HG03432 (cell line): Measurements from ENCODE around the gene KDM6A.
A peak's percentile ranks its signal among the peaks of the same experiment; 100 is the strongest.
"Not testable (repeated sequence)": the region's sequence is repeated elsewhere in the genome, so short reads cannot be mapped to it uniquely, and the experiment has no call there.

Source experiments
- ATAC-seq: cut with Tn5 transposase; IDR thresholded peaks from one replicate; pipeline ENCODE4 v1.9.1; 2021; ENCODE audit warnings: mild to moderate bottlenecking, moderate library complexity; ENCODE audit not compliant: unreplicated experiment

KDM6A gene

GRCh38 chrX:45068569-45068968 is 195.6 kb downstream of the KDM6A start:
- no peak for ATAC-seq

- peak; percentile 53 for ATAC-seq
Observed at GRCh38 chrX:45070116-45071007, 197.4 kb downstream of the KDM6A start.

- not testable (repeated sequence) for ATAC-seq
Observed at GRCh38 chrX:45073011-45073410, 200.0 kb downstream of the KDM6A start.

DNA sequence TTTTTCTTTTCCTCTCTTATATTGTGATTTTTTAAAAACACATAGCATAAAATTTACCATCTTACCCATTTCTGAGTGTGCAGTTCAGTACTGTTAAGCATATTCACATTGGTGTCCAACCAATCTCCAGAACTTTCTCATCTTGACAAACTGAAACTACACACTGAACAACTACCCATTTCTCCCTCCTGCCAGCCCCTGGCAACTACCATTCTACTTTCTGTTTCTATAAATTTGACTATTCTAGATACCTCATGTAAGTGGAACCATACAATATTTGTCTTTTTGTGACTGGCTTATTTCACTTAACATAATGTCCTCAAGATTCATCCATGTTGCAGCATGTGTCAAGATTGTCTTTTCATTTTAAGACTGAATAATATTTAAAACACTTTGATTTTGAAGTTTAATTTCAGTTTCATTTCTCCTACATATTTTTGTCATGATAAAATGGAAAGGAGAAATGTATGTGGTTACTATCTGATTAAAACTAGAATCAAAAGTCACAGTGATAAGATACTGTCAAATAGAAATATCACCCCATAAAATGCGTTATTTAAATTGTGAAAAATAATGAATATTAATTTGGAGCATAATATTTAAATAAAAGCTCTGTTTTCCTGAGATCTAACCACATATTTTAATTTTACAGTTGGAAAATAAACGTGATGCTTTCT is 204.9 kb downstream of the KDM6A start:
- peak; percentile 86 for ATAC-seq

GRCh38 chrX:45083314-45083713 is 210.3 kb downstream of the KDM6A start:
- no peak for ATAC-seq

GRCh38 chrX:45110494-45110893 is 237.5 kb downstream of the KDM6A start:
- no peak for ATAC-seq

DNA sequence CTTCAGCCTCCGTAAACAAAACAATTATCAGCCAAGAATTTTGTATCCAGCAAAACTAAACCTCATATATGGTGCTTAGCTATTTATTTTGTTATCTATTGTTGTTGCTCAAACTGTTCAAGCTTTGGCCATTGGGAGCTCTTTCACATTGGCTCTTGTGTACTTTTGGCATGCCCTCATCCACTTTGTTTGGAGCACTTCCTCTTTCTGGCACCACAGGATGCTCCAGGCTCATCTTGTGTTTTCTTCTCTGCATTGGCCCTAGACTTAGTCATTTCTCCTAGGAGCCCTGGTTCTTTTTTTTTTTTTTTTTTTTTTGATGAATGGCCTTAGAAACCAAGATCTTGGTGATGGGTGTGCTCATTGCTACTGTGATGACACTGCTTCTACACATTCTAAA is 253.2 kb downstream of the KDM6A start:
- ATAC-seq = no peak

DNA sequence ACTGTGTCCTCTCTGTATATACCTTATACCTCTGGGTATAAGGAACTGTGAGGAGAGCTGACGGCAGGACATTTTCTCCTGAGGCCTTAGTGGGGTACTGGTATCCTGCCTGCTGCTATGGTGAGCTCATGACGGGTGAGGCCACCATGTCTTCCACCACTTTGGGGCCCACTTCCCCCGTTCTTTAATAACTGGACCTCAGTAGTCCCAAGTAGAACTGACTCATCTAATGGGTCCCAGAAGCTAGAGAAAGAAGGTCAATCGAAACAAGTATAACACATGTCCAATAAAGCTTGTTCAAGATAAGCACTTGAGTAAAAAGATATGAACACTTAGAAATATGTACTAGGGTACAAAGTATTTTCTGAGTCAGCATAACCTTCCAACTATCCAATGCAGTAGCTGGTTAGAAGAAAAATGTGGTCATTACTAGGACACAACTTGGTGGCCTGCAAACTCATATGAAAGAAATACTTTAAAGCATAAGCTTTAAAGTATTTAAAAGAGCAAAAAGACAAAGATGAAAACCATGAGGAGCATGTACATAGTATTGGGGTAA is 256.0 kb downstream of the KDM6A start:
- no peak for ATAC-seq

- ATAC-seq = no peak
Observed at GRCh38 chrX:45133465-45133864, 260.5 kb downstream of the KDM6A start.

GRCh38 chrX:45134315-45134731 is 261.3 kb downstream of the KDM6A start:
- ATAC-seq = no peak

- no peak for ATAC-seq
Observed at GRCh38 chrX:45134775-45135174, 261.8 kb downstream of the KDM6A start.

DNA sequence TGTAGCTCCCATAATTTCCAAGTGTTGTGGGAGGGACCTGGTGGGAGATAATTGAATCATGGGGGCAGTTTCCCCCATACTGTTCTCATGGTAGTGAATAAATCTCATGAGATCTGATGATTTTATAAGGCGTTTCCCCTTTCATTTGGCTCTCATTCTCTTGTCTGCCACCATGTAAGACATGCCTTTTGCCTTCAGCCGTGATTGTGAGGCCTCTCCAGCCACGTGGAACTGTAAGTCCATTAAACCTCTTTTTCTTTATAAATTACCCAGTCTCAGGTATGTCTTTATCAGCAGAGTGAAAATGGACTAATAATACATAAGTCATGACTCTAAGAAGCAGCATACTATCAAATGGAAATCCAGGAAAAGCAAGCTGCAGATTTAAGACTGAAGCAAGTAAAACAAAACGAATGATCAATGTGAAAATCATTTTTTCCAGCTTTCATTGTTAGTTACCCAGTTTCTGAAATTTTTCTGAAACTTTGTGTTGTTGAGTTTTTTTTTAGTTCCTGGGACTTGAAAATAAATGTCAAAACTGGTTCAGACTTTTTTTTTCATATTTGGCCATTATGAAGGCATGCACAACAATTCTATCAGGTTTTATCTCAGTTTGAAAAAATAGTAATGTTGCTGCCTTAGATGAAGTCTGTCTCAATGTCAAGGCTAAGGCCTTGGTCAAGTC is 262.5 kb downstream of the KDM6A start:
- ATAC-seq = not testable (repeated sequence)

- no peak for ATAC-seq
Observed at GRCh38 chrX:45137531-45137930, 264.5 kb downstream of the KDM6A start.

DNA sequence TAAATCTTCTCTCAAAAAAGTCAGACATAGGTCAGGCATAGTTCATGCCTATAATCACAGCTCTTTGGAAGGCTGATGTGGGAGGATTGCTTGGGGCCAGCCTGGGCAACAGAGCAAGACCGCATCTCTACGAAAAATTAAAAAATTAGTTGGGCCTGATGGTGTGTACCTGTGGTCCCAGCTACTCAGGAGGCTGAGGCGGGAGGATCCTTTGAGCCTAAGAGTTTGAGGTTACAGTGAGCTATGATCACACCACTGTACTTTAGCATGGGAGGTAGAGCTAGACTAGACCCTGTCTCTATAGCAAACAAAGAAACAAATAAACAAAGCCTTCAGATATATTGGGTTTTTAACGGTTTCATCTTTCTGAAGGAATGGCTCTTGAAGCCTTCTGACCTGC is 265.5 kb downstream of the KDM6A start:
- ATAC-seq = no peak

DNA sequence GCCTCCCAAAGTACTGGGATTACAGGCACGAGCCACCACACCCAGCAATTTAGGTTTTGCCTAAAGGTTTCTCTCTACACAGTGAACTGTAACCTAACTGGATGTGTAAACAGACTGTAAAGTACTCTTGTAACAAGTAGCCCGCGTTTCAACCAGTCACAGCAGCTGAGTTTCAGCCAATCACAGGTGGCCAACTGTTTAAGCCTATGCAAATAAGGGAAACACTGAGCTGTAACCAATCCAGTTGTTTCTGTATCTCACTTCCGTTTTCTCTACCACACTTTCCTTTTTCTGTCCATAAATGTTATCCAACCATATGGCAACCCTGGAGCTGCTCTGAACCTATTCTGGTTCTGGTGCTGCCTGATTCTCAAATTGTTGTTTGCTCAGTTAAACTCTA is 267.8 kb downstream of the KDM6A start:
- ATAC-seq = no peak

- no peak for ATAC-seq
Observed at GRCh38 chrX:45142185-45142584, 269.2 kb downstream of the KDM6A start.

DNA sequence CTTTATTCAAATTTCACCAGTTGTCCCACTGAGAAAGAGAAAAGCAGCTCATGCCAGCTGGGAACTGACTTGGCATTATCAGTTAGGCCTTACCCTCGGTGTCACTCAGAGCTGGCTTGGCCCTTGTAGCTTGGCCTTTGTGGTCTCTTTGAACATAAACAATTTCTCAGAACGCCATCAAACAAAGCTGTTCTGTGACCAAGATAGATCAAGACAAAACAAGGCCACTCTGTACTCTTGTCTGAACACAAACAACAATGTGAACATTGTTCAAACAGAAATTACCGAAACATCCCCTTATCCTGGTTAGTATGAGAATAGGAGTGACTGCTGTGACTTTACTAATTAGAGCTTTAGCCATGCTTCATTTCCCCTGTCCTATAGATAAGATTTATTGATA is 270.5 kb downstream of the KDM6A start:
- no peak for ATAC-seq

GRCh38 chrX:45145492-45146215 is 272.7 kb downstream of the KDM6A start:
- no peak for ATAC-seq

DNA sequence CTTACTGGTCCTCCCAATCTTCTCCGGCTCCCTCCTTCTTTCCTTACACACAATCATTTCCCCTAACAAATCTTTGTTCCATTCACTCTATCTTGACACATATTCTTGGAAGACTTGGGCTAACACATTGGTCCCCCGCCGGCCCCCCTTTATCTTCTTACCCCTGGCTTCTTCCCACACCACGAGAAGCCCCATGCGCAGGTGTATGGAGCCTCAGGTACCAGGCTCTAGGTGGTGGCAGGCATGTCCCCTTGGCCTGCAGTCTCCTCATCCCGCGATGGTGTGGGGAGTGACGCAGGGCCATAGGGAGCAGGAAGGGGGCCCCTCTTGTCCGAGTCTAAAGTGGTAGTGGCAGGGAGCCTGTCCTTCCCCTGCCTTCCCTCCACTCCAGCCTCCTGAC is 277.8 kb downstream of the KDM6A start:
- ATAC-seq = no peak

DNA sequence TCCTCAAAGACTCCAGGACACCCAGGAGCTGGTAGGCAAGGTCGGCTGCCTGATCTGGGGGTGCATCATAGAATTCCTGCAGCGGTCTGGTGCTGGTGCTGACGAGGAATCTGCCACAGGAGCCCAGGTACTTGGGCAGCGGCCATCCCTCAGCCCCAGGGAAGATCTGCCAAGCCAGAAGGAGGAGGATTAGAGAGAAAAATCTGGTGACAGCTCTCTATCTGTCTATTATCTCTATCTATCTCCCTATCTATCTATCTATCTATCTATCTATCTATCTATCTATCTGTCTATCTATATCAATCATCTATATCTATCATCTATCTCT is 281.0 kb downstream of the KDM6A start:
- no peak for ATAC-seq

DNA sequence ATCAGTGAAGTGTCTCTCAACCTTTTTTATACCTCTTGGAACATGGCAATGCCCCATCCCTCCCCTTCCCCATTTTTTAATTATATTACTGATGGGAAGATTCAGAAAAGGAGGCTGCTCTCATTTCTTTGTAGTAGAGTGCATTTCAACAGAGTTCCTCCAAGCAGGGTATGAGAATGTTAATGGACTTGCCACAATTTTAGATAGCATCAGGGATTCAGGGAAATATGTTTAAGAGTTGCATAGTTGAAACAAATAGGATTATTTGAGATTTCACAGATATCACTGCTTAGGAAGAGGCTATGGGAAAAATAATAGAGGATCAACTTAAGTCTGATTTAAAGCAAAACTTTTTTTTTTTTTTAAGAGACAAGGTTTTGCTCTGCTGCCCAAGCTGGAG is 281.5 kb downstream of the KDM6A start:
- no peak for ATAC-seq
